ENCODE data around the gene LAMB3.

GRCh38 chr1:209607795-209608178 is 44.4 kb downstream of the LAMB3 start:
- TF ChIP-seq CTCF (IDR thresholded peaks at IDR 0.05; ENCODE audit: insufficient read depth, low read length, poor library complexity, severe bottlenecking) (no peak), EZH2phosphoT487 (conservative IDR thresholded peaks at IDR 0.05; ENCODE audit: low read length) (no peak)

Data from SU-DHL-6 (cell line).